SIG-M5 treated with dmso at 0.1 percent for 504 hours (cell line): ENCODE data around the gene LPAR6.
"Not testable (repeated sequence)": the region's sequence is repeated elsewhere in the genome, so short reads cannot be mapped to it uniquely, and the experiment has no call there.

ENCODE experiments used
- DNase-seq: peaks from one replicate; lab custom pipeline; 2025; ENCODE audit not compliant: unreplicated experiment; lab: John Stamatoyannopoulos, UW

LPAR6 gene, protein sequence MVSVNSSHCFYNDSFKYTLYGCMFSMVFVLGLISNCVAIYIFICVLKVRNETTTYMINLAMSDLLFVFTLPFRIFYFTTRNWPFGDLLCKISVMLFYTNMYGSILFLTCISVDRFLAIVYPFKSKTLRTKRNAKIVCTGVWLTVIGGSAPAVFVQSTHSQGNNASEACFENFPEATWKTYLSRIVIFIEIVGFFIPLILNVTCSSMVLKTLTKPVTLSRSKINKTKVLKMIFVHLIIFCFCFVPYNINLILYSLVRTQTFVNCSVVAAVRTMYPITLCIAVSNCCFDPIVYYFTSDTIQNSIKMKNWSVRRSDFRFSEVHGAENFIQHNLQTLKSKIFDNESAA

DNA sequence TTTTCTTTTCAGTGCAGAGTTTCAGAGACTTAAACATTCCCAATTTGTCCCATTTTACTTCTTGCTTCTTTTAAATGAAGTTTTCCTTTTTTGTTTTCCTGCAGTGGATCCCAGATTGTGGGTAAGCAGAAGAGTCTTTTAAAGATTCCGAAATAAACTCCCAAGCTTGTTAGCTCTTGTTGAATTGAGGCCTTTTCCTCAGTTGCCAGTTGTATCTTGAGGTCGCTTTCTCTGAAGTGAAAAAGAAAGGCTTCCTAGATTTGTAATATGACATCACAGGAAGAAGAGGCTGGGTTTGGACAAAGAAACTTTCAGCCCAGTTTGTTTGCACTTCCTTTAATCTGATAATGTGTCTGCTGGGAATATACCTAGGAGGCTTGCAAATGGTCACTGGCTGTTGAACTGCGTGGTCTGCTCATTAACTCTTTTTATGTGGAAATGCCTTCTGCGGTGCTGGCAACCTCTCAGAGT lies at the start of gene LPAR6:
LPAR6 (minus strand) TSS at position 233 of the 471 bp plus-strand sequence. CDS start 690 bp downstream, outside the sequence.
- DNase-seq: peak; percentile 11

DNA sequence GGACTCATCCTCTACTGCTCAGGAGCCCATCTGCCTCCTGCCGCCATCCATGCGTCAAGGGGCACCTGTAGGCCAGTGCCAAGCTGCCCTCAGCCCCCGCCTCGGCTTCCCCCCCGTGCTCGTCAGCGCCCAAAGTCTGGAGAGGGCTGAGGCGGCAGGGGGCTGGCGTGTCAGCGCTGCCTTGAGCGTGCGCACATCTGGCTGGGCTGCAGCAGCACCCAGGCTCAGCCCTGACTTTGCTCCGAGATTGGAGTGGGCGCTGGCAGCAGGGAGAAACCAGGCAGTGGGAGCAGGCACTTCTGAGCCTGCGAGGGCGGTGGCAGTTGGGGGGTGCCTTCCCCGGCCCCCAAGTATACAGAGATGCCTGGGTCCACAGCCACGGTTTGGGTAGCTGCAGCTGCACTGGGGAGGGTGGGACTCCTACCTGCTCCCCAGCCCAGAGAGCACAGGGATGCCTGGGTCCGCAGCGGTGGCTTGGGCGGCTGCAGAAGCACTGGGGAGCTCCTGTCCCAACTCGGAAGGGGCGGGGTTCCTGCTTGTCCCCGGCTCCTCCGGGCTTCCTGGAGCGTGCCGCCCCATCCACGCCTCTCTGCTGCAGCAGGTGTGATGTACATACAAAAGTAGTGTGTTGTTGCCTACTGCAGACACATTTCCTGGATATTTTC lies 44.8 kb upstream of the LPAR6 start:
- DNase-seq: no peak

DNA sequence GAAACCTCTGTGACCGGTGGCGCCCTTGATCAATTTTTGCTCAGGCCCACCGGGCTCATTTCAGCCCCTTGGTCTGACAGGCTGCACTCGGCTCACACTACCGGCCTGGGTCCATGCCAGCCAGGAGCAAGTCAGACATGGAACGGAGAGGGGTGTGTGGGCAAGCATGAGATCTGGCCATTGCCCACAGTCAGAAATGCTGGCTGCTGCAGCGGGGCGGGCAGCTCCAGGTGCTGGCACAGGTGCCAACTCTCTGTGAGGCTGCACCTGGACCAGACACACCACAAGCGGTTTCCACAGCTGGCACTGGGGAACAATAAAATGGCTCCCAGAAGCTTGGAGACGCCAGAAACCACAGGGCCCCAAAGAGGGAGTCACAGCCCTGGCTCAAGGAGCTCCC lies 43.6 kb upstream of the LPAR6 start:
- DNase-seq: no peak

DNA sequence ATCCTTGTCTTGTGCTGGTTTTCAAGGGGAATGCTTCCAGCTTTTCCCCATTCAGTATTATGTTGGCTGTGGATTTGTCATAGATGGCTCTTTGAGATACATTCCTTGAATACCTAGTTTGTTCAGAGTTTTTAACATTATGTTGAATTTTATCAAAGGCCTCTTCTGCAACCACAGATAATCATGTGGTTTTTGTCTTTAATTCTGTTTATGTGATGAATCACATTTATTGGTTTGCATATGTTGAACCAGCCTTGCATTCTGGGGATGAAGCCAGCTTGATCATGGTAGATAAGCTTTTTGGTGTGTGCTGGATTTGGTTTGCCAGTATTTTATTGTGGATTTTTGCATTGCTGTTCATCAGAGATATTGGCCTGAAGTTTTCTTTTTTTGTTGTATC lies 38.3 kb upstream of the LPAR6 start:
- DNase-seq: not testable (repeated sequence)

DNA sequence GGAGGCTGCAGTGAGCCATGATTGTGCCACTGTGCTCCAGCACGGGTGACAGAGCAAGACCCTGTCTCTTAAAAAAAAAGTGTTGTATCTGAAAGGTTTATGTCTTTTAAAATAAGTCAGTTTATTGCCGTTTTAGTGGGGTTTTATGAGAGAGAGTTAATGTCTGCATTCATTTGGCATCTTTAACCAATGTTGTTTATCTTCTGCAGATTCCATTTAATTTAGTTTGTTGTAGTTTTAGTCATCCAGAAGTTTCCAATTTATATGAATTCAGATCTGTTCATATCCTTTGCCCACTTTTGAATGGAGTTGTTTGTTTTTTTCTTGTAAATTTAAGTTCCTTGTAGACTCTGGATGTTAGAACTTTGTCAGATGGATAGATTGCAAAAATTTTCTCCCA lies 36.7 kb upstream of the LPAR6 start:
- DNase-seq: no peak

DNA sequence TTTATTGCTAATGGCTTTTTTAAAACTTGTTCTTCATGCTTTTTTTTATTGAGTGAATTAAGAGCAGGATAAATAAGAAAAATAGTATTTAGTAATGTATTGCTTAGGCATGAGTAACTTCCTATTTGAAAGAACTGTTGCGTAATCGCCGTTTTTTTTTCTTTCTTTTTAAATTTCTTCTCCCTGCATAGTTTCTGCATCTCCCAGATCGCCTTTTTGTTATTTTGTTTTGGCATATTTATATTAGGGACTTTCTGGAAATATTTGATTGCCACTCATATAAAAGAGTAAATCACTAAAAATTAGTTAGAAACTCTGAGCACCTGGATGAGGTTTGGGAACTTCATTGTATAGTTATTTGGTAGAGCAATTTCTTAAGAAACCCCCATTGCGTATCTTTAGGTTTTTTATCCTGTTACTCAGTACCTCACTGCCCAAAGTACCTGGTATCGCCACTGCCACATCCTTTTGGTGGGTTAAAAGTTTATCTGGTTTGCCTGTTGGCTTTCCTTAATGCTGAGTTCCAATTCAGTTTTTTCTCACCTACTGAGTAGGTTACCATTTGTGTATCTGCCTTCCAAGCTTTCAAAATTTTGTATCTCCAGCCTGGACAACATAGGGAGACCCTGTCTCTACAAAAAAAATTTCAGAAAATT lies 36.2 kb upstream of the LPAR6 start:
- peak; percentile 65 for DNase-seq

DNA sequence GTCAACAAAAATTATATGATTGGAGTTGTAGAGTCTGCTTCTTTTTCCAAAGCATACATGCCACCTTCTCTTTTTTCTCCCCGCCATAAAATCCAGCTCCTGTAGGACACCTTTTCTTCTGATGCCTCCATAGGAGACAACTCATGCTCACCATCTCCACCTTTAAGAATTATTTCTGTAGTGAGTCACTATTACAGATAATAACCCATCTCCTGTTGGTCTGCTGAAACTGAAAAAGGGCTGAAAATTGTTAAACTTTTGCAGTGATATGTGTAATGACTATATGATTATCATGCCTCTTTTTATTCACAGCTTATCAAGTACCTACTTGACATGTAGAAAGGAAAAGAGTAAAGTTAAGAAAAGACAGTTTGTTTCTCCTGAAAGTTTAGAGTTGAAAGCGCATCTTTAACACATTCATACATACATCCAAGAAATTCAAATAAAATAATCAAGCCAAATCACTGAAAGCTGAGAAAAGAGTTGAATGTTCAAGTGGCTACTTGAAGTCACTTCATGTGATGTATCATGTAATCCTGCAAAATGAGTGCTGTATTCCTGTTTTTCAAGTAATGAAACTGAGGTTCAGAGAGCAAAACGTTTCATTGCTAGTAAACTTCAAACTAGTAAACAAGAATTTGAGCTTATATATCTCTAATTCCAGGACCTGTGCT lies 35.5 kb upstream of the LPAR6 start:
- DNase-seq: no peak

DNA sequence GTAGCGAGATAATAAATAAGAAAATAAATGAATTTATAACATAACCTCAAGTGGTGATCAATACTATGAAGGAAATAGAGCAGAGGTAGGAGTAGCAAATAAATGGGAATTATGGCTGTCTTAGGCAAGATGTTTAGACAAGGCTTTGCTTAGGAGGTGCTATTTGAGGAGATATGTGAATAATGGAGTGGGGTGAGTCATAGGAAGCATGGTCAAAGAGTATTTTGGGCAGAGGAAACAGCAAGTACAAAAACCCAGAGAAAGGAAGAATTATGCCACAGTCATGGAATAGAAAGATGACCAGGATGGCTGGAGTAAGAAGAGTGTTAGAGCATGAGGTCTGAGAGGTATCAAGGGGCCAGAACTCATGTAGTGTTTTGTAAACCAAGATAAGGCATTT lies 33.6 kb upstream of the LPAR6 start:
- peak; percentile 53 for DNase-seq

DNA sequence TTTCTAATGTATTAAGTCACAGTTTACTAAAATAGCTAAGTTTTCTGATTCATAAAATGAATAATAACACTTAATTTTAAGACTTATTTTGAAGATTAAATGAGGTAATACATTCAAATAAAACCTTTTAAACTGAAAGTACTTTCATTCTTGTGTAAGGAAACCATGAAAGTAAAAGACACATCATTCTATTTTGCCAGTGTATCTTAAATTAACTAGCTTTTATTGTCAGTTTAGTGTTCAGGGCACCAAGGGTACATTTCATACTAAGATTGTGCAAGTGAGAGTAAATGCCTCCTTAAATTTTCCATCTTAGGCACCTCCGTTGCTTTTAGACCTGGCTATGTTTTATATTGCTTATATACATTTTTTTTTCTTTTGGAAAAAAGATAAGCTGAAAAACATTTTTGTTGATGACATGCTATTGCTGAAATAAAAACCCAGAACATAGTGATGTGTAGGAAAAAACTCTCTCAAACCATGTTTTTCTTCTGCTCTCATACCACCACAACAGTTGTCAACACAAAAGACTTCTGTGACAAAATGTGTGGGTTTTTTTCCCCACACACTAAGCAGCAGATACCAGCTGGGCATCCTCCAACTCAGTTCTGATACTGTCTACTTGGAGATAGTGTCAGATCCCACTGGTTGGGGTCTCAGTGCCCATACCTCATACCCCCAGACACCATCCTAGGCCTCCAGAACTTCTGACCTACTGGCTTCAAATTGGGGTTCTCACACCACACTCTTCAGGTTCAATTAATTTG lies 30.7 kb upstream of the LPAR6 start:
- no peak for DNase-seq

DNA sequence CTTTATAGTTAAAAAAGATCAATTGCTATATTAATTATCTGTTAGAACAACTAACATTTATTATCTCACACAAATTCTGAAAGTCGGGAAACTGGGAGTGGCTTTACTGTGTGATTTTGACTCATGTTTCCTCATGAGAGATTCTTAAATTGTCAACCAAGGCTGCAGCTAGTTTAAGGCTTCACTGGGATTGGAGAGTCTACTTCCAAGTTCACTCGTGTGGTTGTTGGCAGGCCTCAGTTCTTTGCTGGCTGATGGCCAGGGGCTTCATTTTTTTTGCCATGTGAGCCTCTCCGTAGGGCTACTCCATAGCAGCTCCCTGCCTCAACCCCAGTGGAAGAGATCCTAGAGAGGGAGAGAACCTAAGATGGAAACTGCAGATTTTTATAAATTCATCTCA lies 24.5 kb upstream of the LPAR6 start:
- no peak for DNase-seq

DNA sequence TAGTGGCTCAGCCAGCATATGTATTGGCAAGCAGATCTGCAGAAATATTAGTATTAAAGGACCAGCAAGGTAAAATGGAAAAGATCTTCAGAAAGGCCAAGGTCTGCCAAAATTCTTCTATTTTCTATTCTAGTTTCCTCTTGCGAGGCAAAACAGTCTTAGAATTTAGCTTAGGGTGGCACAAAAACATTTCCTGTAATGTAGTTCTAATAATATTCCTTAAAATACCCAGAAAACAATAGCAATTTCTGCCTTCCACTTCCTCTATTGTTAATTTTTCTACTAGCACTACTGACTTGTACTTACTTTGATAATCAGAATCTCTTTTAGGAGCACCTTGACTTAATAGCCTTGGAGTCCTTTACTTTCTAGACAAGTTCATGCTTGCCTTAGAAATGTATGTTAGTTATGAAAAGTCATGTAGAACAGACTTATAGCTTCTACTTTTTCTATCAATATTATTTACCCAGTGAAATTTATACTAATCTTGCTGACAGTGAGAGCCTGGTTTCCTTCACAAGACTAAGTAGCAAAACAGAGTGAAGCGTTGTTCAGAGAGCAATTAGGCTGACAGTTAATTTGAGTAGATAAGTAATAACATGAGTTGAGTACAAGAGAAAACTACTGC lies 23.9 kb upstream of the LPAR6 start:
- DNase-seq: no peak

DNA sequence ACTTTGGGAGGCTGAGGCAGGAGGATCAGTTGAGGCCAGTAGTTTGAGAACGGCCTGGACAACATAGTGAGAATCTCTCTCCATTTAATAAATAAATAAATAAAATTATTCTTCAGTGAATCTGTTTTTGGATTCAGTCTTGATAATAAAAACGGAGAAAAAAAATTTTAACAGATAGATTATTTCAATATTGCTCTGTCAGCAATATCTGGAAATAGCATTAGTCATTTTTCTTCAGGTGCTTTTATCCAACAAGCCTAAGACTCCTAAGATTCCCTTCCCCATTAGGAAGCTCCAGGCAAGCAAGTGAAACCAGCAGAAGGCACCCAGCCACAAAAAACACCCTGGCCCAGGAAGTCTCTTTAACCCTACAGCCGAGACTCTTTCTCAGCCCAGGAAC lies 21.3 kb upstream of the LPAR6 start:
- DNase-seq: no peak

DNA sequence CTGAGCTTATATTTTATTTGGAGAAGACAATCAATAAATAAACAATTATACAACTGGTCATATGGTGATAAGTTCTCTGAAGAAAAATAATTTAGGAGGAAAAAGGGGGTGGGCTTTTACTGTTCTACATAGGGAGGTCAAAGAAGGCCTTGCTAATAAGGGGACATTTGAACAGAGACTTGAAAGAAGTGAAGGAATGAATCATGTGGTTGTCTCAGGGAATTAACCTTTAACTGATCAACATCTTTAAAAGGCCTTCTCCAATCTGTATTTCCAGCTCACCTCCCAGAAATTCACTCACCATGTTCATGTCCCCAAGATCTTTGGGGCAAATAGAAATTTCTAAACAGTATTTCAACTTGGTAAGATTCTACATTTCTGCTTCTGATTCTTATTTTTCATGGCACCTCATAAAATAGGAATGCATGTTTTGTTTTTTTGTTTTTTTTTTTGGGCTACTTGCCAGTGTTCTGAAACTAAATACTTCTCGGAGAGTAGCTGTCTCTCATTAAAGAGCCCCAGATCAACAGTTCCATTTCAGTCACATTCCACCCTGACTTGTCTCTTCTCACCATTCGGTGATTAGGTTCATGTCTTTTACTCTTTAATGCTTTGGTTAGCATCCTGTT lies 19.2 kb upstream of the LPAR6 start:
- no peak for DNase-seq

DNA sequence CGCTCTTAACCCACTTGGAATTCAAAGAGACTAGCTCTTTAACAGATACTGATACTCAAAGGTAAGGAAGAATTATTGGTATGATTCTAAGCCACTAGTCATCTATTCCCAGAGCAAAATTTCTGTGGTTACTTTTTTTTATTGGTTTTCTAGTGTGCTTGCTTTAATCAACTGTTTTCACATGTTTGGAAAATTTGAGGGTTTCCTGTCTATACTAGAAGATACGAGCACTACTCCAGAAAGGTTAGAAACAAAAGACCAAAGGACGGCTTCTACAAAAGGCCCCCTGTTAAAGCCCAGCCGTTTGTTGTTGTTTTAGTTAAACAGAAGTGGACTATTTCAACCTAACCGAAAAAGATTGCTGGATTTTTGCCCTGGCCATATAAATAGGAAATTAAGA lies 18.5 kb upstream of the LPAR6 start:
- DNase-seq: no peak

DNA sequence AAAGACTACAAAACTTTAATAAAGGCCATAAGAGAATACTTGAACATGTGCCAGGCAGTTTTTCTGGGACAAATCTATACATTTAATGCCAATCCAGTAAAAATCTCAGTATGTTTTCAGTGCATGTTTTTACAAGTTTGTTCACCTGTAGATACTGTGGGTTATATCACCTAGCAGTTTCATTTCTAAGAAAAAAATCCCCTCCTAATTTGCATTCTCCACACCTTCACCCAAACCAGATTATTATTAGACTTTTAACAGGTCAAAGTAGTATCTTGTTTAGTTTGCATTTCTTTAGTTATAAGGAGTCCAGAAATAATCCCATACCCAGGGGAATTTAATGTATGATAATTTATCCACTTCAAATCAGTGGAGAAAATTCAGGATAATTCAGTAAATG lies 17.0 kb upstream of the LPAR6 start:
- DNase-seq: no peak

DNA sequence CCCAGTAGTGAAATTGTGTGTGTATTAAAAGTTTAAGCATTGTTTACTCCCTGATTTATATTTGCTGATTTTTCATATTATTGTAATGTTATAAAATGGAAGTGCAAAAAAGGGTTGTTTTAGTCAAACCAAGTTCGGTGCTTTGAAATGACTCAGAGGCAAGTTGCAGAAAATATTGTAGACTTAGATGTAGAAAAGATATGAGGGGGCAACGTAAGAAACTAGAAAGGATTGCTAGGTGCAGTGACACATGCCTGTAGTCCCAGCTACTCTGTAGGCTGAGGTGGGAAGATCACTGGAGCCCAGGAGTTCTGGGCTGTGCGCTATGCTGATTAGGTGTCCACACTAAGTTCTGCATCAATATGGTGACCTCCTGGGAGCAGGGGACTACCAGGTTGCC lies 16.1 kb upstream of the LPAR6 start:
- no peak for DNase-seq

DNA sequence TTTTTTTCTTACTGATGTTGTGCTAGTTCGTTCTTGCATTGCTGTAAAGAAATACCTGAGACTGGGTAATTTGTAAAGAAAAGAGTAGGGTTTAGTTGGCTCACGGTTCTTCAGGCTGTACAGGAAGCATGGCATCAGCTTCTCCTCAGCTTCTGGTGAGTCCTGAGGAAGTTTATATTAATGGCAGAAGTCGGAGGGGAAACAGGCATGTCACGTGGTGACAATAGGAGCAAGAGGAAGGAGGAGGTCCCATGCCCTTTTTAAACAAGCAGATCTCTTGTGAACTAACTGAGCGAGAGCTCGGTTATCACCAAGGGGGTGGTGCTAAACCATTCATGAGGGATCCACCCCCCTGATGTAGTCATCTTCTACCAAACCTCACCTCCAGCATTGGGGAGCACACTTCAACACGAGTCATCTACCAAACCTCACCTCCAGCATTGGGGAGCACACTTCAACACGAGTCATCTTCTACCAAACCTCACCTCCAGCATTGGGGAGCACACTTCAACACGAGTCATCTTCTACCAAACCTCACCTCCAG lies 13.9 kb upstream of the LPAR6 start:
- not testable (repeated sequence) for DNase-seq

DNA sequence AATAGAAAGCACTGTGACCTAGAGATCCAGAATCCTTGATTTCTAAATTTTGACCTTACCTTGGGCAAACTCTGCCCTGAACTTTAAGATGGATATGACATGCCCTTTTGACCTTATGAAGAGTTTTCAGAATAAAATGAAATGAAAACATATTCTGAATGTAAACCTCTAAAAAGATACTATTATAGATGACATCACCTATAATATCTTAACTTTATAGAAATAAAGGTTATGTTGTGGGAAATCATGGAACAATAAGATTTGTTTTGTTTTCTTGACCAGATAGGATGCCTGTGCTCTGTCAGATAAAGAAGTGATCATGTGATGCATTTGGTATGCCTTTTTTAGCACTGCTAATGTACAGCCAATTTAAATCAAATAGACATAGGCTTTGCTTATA lies 13.1 kb upstream of the LPAR6 start:
- no peak for DNase-seq

DNA sequence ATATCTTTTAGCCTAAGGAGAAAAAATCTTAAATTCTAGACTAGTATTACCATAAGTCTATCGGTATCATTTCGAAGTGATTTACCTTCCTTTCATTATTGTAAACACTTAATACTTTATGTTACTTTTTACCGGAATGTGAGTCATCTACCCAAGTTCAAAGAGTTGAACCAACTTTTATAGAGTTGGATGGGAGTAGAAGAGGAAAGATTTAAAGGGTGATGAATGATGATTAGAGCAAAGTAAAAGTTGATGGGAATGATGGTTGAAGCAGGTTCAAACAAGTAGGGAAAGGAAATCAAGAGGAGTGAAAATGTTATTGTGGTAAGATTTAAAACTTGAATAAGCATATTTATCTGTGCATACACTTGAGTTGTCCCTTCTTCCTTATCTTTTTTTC lies 11.3 kb upstream of the LPAR6 start:
- DNase-seq: no peak

DNA sequence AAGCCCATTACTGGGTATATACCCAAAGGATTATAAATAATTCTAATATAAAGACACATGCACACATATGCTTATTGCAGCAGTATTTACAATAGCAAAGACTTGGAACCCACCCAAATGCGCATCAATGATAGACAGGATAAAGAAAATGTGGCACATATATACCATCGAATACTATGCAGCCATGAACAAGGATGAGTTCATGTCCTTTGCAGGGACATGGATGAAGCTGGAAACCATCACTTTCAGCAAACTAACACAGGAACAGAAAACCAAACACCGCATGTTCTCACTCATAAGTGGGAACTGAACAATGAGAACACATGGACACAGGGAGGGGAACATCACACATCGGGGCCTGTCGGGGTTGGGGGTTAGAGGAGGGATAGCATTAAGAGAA lies 9.1 kb upstream of the LPAR6 start:
- DNase-seq: not testable (repeated sequence)
